DMS79 (cell line): ENCODE data around the gene SOS2.

Experiments used
- DNase-seq: peaks from one replicate; lab custom pipeline; 2025; lab: John Stamatoyannopoulos, UW

SOS2 gene

GRCh38 chr14:50231475-50232275 lies at the start of gene SOS2:
Gene SOS2 (minus strand): TSS chr14:50231578. CDS start chr14:50231283, 295 bp downstream.
- peak; percentile 86 for DNase-seq

DNA sequence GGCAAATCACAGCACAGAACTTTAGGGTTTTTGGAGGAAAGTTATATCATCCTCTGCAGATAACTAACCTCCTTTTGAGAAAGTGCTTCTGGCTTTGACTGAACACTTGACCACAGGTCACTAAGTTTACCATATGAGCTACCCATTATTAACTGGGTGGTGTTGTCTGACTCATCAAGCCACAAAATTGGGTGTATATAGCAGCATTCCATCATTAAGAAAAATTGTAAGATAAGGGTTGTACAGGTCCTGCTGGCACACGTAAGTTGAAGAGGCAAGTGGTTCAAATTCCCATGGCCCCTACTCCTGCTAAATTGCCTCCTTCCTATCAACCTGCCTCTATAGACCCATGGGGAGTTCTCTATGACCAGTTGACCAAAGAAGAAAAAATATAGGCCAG lies 41.1 kb upstream of the SOS2 start:
- DNase-seq: no peak

GRCh38 chr14:50270932-50271331 lies 39.6 kb upstream of the SOS2 start:
- DNase-seq: no peak

DNA sequence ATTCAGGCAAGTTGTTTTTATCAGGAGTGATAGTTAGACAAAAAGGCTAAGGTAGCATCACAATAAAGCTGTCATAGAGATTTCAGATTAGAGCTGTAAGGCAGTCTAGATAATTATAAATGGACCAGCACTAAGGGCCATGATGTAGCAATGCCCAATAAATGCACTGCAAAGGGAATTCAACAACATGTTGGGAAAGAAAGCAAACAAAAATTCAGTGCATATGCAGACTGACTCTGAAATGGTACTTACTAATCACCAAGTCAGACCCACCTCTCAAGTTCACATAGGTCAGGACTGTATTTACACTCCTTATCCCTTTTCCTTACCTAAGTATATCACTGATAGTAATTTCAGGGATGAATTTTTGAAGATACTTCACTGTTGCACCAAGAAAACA lies 33.7 kb upstream of the SOS2 start:
- DNase-seq: no peak

DNA sequence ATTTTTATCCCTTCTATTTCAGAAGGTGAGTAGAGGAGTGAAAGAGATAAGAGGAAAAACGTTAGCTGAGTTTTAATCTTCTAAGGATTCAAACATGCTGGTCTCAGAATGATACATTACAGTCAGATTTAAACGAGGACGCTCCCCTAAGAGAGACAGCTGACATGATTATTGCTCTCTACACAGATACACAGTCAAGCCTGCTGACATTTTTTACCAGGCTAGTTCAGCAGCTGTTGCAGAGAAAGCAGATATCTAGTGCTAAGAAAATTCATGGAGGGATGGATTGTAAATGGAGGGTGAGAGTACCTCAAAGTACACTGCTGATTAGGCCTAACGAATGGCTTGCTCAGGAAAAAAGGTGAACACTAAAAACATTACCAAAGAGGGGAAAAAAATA lies 31.9 kb upstream of the SOS2 start:
- DNase-seq: no peak

GRCh38 chr14:50262865-50263264 lies 31.5 kb upstream of the SOS2 start:
- no peak for DNase-seq

DNA sequence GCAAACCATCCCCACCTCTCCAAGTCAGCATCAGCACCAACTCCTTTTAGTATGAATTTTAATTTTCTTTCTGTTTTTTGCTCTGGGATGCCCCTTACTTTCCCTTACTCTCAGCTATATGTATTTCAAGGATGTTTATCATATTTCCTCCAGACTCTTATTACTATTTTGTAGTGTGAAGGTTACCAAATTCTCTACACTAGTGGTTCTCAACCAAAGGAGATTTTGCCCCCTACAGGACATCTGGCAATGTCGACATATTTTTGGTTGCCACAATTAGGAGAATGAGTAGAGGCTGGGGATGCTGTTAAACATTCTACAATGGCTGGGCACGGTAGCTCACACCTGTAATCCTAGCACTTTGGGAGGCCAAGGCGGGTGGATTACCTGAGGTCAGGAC lies 29.1 kb upstream of the SOS2 start:
- no peak for DNase-seq

DNA sequence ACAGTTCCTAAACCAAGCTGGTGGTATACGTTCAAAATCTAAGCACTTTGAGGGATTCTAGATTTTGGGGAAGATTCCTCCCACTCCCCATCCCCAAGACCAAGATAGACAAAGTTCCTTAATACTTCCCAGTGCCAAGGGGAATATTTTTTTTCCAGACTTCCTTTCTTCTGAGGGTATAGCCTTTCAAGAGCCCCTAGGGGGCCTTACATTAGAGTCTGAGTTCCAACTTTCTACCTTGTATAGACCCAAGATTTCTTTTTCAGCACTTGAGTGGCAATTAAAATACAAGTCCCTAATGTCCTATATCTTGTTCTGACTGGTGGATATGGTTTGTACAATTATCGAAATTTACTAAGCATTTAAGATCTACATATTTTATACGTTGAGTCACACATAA lies 28.7 kb upstream of the SOS2 start:
- no peak for DNase-seq

- DNase-seq: no peak
Observed at GRCh38 chr14:50257732-50258131, 26.4 kb upstream of the SOS2 start.

DNA sequence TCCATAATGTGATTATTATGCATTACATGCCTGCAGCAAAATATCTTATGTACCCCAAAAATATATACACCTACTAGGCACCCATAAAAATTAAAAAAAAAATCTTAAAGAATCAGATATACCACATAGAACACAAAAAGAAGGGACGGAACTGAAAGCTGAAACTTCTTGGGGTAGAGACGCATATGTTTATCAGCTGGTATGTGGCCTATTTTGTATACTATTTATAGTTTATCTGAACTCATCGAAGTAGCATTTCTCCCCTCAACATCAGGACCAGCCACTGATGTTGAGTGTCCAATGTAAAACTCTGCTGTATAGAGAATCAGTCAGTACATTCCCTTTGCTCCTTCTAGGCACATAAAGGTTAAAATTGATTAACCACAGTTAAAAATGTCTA lies 22.9 kb upstream of the SOS2 start:
- DNase-seq: no peak

DNA sequence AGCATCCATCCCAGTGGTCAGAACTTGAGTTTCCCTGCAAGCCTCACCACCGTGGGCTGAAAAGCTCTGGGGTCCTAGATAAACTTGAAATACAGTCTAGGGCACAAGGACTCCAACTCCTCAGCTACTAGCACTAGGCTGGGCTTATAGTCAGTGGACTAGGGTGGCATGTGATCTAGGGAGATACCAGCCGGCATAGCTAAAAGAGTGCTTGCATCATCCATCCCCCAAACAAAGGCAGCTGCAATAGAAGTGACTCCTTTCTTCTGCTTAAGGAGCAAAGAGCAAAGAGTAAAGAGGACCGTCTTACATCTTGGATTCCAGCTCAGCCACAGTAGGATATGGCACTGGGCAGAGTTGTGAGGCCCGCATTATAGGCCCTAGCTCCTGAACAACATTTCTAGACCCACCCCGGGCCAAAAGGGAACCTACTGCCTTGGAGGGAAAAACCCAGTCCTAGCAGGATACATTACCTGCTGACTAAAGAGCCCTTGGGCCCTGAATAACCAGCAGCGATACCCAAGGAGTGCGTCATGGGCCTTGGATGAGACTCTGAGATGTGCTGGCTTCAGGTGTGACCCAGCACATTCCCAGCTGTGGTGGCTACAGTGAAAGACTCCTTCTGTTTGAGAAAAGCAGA lies 17.9 kb upstream of the SOS2 start:
- DNase-seq: no peak

- no peak for DNase-seq
Observed at GRCh38 chr14:50247245-50247644, 15.9 kb upstream of the SOS2 start.

- DNase-seq: no peak
Observed at GRCh38 chr14:50242566-50243310, 11.4 kb upstream of the SOS2 start.

- no peak for DNase-seq
Observed at GRCh38 chr14:50242096-50242495, 10.7 kb upstream of the SOS2 start.

DNA sequence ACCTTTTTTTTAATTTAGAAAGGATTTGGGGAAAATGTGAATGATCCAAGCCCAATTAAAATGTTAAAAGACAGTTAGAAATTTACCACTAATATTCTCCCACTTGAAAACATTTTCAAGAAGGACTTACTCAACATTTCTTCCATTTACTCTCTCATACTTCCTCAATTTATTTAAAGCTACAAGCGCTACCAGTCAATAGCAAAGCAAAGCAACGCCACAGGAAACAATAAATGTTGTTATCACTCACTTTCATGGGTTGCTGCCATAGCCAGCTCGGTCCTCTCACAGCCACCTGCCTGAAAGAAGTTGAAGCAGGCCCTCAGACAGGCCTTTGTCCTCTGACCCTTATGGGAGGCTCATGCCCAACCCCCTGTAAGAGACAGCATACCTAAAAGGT lies 6.0 kb upstream of the SOS2 start:
- no peak for DNase-seq

GRCh38 chr14:50233951-50234250 lies 2.5 kb upstream of the SOS2 start:
- DNase-seq: no peak

GRCh38 chr14:50233166-50233950 lies 2.0 kb upstream of the SOS2 start:
- DNase-seq: no peak

DNA sequence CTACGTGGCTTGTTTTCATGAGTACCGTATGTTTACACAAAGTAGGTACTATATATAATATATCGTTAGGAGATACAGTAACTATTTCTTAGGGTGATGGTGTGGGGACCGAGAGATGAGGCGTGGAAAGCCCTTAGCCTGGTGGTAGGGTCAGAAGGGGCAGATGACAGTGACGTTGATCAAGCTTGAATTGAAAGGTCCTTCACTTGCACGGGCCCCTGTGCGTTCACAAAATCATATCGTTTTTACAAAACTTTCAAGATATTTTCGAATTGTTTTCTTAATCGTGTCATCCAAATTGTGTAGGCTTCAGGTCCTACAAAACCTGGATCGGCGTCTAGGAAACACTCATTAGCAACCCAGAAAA lies 881 bp upstream of the SOS2 start:
- DNase-seq: peak; percentile 42

GRCh38 chr14:50230701-50231474 lies 490 bp downstream of the SOS2 start:
- peak; percentile 37 for DNase-seq

DNA sequence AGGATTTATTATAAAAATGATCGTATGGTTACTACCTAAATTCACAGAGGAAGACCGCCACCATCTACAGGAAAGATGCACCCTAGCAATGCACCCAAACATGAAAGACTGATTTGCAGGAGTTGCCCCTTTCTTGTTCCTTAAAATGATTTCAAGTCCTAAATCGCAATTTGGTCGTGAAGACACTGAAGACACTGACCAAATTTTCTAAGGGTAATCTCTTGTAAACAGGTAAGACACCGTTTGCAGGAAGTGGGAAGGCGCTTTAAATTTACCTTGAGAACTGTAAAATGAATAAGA lies 1.0 kb downstream of the SOS2 start:
- DNase-seq: peak; percentile 35

DNA sequence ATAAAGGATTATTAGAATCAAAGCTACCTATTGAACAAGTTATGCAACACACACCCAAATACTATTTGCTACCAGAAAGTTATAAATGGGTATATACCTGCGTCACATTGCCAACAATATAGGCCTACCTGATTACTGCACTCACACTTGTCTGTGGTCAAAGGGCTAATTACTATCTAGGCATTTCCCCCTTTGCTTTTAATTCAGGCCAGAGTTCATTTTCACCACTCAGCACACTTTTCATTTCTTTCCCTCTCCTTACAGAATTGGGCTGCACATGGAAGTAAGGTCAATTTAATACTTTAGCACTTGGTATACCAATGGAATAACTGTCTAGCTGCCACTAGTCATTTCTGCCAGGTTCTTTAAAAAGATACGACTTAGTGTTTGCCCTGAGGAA lies 1.7 kb downstream of the SOS2 start:
- DNase-seq: no peak

- DNase-seq: no peak
Observed at GRCh38 chr14:50228313-50228712, 3.1 kb downstream of the SOS2 start.
